ENCODE results near the gene DCP2.

DNA sequence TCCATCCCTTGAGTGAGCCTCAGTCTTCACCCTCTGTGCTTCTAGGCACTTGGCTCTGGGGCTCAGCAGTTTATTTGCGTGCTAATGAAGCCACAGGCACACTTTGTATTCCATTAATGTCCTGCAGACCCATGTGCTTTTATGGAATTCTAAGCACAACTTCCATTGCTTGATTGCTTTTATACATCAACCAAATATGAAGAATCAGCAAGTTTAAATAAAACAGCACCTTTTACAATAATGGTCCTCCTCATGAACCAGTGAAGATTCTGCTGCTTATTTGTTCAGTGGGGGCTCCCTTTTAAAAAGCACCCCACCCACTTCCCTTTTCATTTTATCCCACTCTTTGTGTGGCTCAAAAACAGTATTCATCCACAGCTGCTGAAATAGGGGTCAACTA lies 60.2 kb downstream of the DCP2 start:
- TF ChIP-seq EP300 (IDR thresholded peaks at IDR 0.05), result no peak
- TF ChIP-seq, protein P1, sequence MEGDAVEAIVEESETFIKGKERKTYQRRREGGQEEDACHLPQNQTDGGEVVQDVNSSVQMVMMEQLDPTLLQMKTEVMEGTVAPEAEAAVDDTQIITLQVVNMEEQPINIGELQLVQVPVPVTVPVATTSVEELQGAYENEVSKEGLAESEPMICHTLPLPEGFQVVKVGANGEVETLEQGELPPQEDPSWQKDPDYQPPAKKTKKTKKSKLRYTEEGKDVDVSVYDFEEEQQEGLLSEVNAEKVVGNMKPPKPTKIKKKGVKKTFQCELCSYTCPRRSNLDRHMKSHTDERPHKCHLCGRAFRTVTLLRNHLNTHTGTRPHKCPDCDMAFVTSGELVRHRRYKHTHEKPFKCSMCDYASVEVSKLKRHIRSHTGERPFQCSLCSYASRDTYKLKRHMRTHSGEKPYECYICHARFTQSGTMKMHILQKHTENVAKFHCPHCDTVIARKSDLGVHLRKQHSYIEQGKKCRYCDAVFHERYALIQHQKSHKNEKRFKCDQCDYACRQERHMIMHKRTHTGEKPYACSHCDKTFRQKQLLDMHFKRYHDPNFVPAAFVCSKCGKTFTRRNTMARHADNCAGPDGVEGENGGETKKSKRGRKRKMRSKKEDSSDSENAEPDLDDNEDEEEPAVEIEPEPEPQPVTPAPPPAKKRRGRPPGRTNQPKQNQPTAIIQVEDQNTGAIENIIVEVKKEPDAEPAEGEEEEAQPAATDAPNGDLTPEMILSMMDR (IDR thresholded peaks at IDR 0.05), result no peak
